GM12878 (cell line): ENCODE data around the gene PSMB9. TPM values are rescaled to one million over a fixed set of nuclear protein-coding genes. Genes with fewer than 3 reads are reported as not detected.

Experiments used
- BCL11A ChIP-seq: IDR thresholded peaks from 2 replicates; pipeline ENCODE4 v1.6.1; 2011; ENCODE audit warnings: low read depth, low read length
- CBX3 ChIP-seq: fragments of 200-600 bp; sonication (generic); IDR thresholded peaks from 2 replicates; pipeline ENCODE4 v1.6.1; 2016; ENCODE audit warnings: low read depth, borderline replicate concordance
- ETV6 ChIP-seq, 2 experiments: fragments of 450-650 bp in 1 of 2; IDR thresholded peaks in 1 of 2; conservative IDR thresholded peaks in 1 of 2; 2 replicates each; pipeline ENCODE4 v1.6.1; 2014; ENCODE audit warnings: antibody characterized with exemption in 1 of 2, borderline replicate concordance in 1 of 2, low read depth in 1 of 2, mild to moderate bottlenecking in 1 of 2, moderate library complexity in 1 of 2
- NFYB ChIP-seq: IDR thresholded peaks from 2 replicates; pipeline ENCODE4 v1.6.1; 2011; ENCODE audit warnings: low read depth, mild to moderate bottlenecking, low read length, improper control_type of control experiment, moderate library complexity; ENCODE audit not compliant: insufficient read depth
- SIX5 ChIP-seq: IDR thresholded peaks from 2 replicates; pipeline ENCODE4 v1.6.1; 2011; ENCODE audit warnings: mild to moderate bottlenecking, low read depth, low read length, moderate library complexity; ENCODE audit not compliant: severe bottlenecking
- SPI1 ChIP-seq: IDR thresholded peaks from 2 replicates; pipeline ENCODE4 v1.6.1; 2011; ENCODE audit warnings: low read depth, mild to moderate bottlenecking, low read length, moderate library complexity, borderline replicate concordance; ENCODE audit not compliant: insufficient read depth
- SREBF2 ChIP-seq: IDR thresholded peaks from 2 replicates; pipeline ENCODE4 v1.6.1; 2012; ENCODE audit warnings: mild to moderate bottlenecking, low read length
- STAT1 ChIP-seq: fragments of 450-650 bp; conservative IDR thresholded peaks from 2 replicates; pipeline ENCODE4 v1.6.1; 2014; ENCODE audit warnings: antibody characterized with exemption, mild to moderate bottlenecking
- WRNIP1 ChIP-seq: IDR thresholded peaks from 2 replicates; pipeline ENCODE4 v1.6.1; 2011; ENCODE audit warnings: low read depth, low read length, improper control_type of control experiment, borderline replicate concordance
- ZBED1 ChIP-seq: IDR thresholded peaks from 2 replicates; pipeline ENCODE4 v1.6.1; 2016; ENCODE audit warnings: borderline replicate concordance
- polyA plus RNA-seq, 11 experiments: library from polyadenylated mRNA; depleted of rRNA in 4 of 11; unstranded in 6 of 11; stranded (reverse) in 5 of 11; fragments of >200 nt; fragmentation: Nextera tagmentation in 4 of 11; fragmentation: Illumina TruSeq in 1 of 11; extraction: Ambion mirVana in 4 of 11; extraction: Trizol in 1 of 11; gene quantifications; 1 replicate in 1 of 11; 2 replicates in 10 of 11; pipeline versions ENCODE4 v1.2.1 to v1.2.3, GENCODE V29; 2011 to 2016; ENCODE audit warnings: inconsistent platforms in 2 of 11, missing spikeins in 2 of 11, low read depth in 1 of 11
- total RNA-seq, 4 experiments: library from RNA; depleted of rRNA in 3 of 4; stranded (reverse); fragments of >200 nt in 3 of 4; fragmentation: Illumina TruSeq in 1 of 4; extraction: Trizol in 1 of 4; gene quantifications; 2 replicates each; pipeline versions ENCODE4 v1.2.1 to v1.2.3, GENCODE V29; 2013 to 2021
- TF ChIP-seq, protein P1 (sequence below): fragments of 450-650 bp; IDR thresholded peaks from 2 replicates; pipeline ENCODE4 v1.6.1; 2017; ENCODE audit warnings: mild to moderate bottlenecking, moderate library complexity
- TF ChIP-seq, protein P2 (sequence below): IDR thresholded peaks from 2 replicates; pipeline ENCODE4 v1.6.1; 2011; ENCODE audit warnings: low read depth, low read length, improper control_type of control experiment, borderline replicate concordance
- TF ChIP-seq, protein P3 (sequence below): fragments of 450-650 bp; IDR thresholded peaks from 2 replicates; pipeline ENCODE4 v1.6.1; 2018; ENCODE audit warnings: mild to moderate bottlenecking, low read depth, moderate library complexity; ENCODE audit not compliant: partially characterized antibody
- TF ChIP-seq, protein P4 (sequence below): IDR thresholded peaks from 2 replicates; pipeline ENCODE4 v1.6.1; 2012; ENCODE audit warnings: low read depth, low read length, improper control_type of control experiment
- TF ChIP-seq, protein P5 (sequence below): fragments of 450-650 bp; conservative IDR thresholded peaks from 2 replicates; pipeline ENCODE4 v1.6.1; 2017; ENCODE audit warnings: mild to moderate bottlenecking, moderate library complexity
- TF ChIP-seq, protein P6 (sequence below): IDR thresholded peaks from 2 replicates; pipeline ENCODE4 v1.6.1; 2012; ENCODE audit warnings: low read depth, low read length, improper control_type of control experiment

Gene PSMB9
- total and polyA plus RNA-seq, 10 of the 15 experiments (the other 5 are each of a cell fraction or from before 2014, with no cell fraction given): 167 to 517 (median 275) TPM

DNA sequence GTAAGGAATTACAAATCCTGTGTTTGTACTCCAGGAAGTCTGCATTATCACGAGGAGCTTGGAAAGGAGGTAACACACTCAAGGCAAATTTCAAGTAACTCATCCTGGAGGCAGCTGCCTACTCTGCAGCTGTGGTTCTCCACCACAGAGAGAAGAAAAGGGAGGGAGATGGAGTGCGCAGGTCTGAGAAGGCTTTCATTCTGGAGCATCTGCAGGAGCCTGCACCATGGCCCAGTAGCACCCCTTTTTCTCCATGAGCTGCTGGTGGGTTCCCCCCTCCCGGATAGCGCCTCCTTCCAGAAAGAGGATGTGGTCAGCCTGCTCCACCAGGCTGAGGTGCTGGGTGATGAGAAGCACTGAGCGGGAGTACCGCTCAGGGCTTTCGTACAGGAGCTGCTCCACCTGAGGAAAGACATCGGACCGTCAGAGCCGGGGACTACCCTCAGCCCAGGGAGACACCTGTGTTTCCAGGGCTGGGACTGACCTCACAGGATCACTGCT is 8.6 kb upstream of the PSMB9 start (continued):
- TF ChIP-seq, protein P1, sequence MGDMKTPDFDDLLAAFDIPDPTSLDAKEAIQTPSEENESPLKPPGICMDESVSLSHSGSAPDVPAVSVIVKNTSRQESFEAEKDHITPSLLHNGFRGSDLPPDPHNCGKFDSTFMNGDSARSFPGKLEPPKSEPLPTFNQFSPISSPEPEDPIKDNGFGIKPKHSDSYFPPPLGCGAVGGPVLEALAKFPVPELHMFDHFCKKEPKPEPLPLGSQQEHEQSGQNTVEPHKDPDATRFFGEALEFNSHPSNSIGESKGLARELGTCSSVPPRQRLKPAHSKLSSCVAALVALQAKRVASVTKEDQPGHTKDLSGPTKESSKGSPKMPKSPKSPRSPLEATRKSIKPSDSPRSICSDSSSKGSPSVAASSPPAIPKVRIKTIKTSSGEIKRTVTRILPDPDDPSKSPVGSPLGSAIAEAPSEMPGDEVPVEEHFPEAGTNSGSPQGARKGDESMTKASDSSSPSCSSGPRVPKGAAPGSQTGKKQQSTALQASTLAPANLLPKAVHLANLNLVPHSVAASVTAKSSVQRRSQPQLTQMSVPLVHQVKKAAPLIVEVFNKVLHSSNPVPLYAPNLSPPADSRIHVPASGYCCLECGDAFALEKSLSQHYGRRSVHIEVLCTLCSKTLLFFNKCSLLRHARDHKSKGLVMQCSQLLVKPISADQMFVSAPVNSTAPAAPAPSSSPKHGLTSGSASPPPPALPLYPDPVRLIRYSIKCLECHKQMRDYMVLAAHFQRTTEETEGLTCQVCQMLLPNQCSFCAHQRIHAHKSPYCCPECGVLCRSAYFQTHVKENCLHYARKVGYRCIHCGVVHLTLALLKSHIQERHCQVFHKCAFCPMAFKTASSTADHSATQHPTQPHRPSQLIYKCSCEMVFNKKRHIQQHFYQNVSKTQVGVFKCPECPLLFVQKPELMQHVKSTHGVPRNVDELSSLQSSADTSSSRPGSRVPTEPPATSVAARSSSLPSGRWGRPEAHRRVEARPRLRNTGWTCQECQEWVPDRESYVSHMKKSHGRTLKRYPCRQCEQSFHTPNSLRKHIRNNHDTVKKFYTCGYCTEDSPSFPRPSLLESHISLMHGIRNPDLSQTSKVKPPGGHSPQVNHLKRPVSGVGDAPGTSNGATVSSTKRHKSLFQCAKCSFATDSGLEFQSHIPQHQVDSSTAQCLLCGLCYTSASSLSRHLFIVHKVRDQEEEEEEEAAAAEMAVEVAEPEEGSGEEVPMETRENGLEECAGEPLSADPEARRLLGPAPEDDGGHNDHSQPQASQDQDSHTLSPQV: no peak
- TF ChIP-seq, protein P2, sequence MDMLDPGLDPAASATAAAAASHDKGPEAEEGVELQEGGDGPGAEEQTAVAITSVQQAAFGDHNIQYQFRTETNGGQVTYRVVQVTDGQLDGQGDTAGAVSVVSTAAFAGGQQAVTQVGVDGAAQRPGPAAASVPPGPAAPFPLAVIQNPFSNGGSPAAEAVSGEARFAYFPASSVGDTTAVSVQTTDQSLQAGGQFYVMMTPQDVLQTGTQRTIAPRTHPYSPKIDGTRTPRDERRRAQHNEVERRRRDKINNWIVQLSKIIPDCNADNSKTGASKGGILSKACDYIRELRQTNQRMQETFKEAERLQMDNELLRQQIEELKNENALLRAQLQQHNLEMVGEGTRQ: no peak
- peak in 1 of 2 experiments; percentile 42; a peak in 1 of 4 replicates for TF ChIP-seq ETV6 (conservative IDR thresholded peaks at IDR 0.05 in 1 of 2, IDR thresholded peaks at IDR 0.05 in 1 of 2; ENCODE audit: borderline replicate concordance in 1 of 2, low read depth in 1 of 2)
- TF ChIP-seq, protein P3, sequence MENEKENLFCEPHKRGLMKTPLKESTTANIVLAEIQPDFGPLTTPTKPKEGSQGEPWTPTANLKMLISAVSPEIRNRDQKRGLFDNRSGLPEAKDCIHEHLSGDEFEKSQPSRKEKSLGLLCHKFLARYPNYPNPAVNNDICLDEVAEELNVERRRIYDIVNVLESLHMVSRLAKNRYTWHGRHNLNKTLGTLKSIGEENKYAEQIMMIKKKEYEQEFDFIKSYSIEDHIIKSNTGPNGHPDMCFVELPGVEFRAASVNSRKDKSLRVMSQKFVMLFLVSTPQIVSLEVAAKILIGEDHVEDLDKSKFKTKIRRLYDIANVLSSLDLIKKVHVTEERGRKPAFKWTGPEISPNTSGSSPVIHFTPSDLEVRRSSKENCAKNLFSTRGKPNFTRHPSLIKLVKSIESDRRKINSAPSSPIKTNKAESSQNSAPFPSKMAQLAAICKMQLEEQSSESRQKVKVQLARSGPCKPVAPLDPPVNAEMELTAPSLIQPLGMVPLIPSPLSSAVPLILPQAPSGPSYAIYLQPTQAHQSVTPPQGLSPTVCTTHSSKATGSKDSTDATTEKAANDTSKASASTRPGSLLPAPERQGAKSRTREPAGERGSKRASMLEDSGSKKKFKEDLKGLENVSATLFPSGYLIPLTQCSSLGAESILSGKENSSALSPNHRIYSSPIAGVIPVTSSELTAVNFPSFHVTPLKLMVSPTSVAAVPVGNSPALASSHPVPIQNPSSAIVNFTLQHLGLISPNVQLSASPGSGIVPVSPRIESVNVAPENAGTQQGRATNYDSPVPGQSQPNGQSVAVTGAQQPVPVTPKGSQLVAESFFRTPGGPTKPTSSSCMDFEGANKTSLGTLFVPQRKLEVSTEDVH: no peak
- TF ChIP-seq WRNIP1: peak; percentile 78; the same call in 1 of the 2 replicates
- no peak for TF ChIP-seq SREBF2
- TF ChIP-seq SIX5: no peak
- TF ChIP-seq SPI1: peak; percentile 87
- TF ChIP-seq, protein P4, sequence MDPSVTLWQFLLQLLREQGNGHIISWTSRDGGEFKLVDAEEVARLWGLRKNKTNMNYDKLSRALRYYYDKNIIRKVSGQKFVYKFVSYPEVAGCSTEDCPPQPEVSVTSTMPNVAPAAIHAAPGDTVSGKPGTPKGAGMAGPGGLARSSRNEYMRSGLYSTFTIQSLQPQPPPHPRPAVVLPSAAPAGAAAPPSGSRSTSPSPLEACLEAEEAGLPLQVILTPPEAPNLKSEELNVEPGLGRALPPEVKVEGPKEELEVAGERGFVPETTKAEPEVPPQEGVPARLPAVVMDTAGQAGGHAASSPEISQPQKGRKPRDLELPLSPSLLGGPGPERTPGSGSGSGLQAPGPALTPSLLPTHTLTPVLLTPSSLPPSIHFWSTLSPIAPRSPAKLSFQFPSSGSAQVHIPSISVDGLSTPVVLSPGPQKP: no peak
- no peak for TF ChIP-seq NFYB
- TF ChIP-seq, protein P5, sequence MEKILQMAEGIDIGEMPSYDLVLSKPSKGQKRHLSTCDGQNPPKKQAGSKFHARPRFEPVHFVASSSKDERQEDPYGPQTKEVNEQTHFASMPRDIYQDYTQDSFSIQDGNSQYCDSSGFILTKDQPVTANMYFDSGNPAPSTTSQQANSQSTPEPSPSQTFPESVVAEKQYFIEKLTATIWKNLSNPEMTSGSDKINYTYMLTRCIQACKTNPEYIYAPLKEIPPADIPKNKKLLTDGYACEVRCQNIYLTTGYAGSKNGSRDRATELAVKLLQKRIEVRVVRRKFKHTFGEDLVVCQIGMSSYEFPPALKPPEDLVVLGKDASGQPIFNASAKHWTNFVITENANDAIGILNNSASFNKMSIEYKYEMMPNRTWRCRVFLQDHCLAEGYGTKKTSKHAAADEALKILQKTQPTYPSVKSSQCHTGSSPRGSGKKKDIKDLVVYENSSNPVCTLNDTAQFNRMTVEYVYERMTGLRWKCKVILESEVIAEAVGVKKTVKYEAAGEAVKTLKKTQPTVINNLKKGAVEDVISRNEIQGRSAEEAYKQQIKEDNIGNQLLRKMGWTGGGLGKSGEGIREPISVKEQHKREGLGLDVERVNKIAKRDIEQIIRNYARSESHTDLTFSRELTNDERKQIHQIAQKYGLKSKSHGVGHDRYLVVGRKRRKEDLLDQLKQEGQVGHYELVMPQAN: no peak
- TF ChIP-seq ZBED1: no peak
- TF ChIP-seq CBX3: no peak
- TF ChIP-seq, protein P6, sequence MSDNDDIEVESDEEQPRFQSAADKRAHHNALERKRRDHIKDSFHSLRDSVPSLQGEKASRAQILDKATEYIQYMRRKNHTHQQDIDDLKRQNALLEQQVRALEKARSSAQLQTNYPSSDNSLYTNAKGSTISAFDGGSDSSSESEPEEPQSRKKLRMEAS: no peak
- no peak for TF ChIP-seq STAT1
- no peak for TF ChIP-seq BCL11A
